H1 (cell line): ENCODE measurements around the gene NDUFB2. TPM values are rescaled to one million over a fixed set of nuclear protein-coding genes. Genes with fewer than 3 reads are reported as not detected.

ENCODE experiments used
- CTCF ChIA-PET: fragments of 300-600 bp; sonication (Branson Sonifier 250); formaldehyde crosslinking; loops from one replicate; lab custom pipeline; 2021; ENCODE audit not compliant: partially characterized antibody; lab: Charles Lee
- POLR2A ChIA-PET: fragments of 300-600 bp; sonication (Branson Sonifier 250); formaldehyde crosslinking; loops from one replicate; lab custom pipeline; 2021; ENCODE audit warnings: inconsistent platforms; ENCODE audit not compliant: partially characterized antibody; lab: Charles Lee
- DNase-seq, 2 experiments: peaks; one replicate each; pipeline versions ENCODE4 v3.0.0 to v3.0.0-alpha.2; 2010 to 2022; ENCODE audit warnings: low spot score in 2 of 2, low read depth in 1 of 2, mixed read lengths in 1 of 2
- FAIRE-seq: peaks from 2 replicates; lab custom pipeline; 2011; peaks lifted over from hg19 to GRCh38; lab: Jason Lieb, UNC
- H2AFZ ChIP-seq: 2 replicates; pipeline ENCODE4 v1.8.1; 2012; ENCODE audit warnings: low read length, inconsistent platforms
- H2AK5ac ChIP-seq: 2 replicates; pipeline ENCODE4 v1.6.1; 2013; ENCODE audit warnings: low read depth, low read length
- H2BK120ac ChIP-seq: replicated peaks from 2 replicates; pipeline ENCODE3; 2013; ENCODE audit warnings: low read depth, low read length, inconsistent platforms
- H2BK12ac ChIP-seq: 2 replicates; pipeline ENCODE4 v1.6.1; 2013; ENCODE audit warnings: low read depth, low read length
- H2BK15ac ChIP-seq: 2 replicates; pipeline ENCODE4 v1.6.1; 2013; ENCODE audit warnings: low read length
- H2BK20ac ChIP-seq: 2 replicates; pipeline ENCODE4 v1.6.1; 2013; ENCODE audit warnings: low read length
- H2BK5ac ChIP-seq: 2 replicates; pipeline ENCODE4 v1.6.1; 2013; ENCODE audit warnings: low read depth, low read length
- H3K14ac ChIP-seq: 2 replicates; pipeline ENCODE4 v1.6.1; 2013; ENCODE audit warnings: inconsistent platforms; ENCODE audit not compliant: insufficient read length
- H3K18ac ChIP-seq: 2 replicates; pipeline ENCODE4 v1.6.1; 2013; ENCODE audit warnings: low read length; ENCODE audit errors: extremely low read depth
- H3K23ac ChIP-seq: 2 replicates; pipeline ENCODE4 v1.6.1; 2013; ENCODE audit warnings: inconsistent platforms; ENCODE audit not compliant: insufficient read length
- H3K23me2 ChIP-seq: 2 replicates; pipeline ENCODE4 v1.6.1; 2013; ENCODE audit warnings: low read depth, low read length
- H3K27ac ChIP-seq: 2 replicates; pipeline ENCODE4 v1.6.1; 2011; ENCODE audit warnings: low read depth, low read length, inconsistent platforms
- H3K27me3 ChIP-seq, 4 experiments: replicated peaks in 1 of 4; 1 replicate in 1 of 4; 2 replicates in 3 of 4; pipeline versions ENCODE4 v1.6.1 to v1.8.1; 2011 to 2013; ENCODE audit warnings: low read length in 3 of 4, mild to moderate bottlenecking in 3 of 4, inconsistent platforms in 2 of 4, mixed read lengths in 2 of 4, moderate library complexity in 1 of 4; ENCODE audit not compliant: control insufficient read depth in 3 of 4, insufficient read depth in 3 of 4; ENCODE audit errors: extremely low read depth in 1 of 4
- H3K36me3 ChIP-seq, 4 experiments: 2 replicates each; pipeline versions ENCODE4 v1.6.1 to v1.8.1; 2011 to 2013; ENCODE audit warnings: mild to moderate bottlenecking in 4 of 4, low read length in 3 of 4, moderate library complexity in 2 of 4, control low read depth in 1 of 4, inconsistent platforms in 1 of 4; ENCODE audit not compliant: insufficient read depth in 4 of 4, control insufficient read depth in 2 of 4
- H3K4ac ChIP-seq: replicated peaks from 2 replicates; pipeline ENCODE3; 2013; ENCODE audit warnings: low read length, low read depth, mixed read lengths, inconsistent platforms; ENCODE audit not compliant: insufficient read length
- H3K4me1 ChIP-seq, 4 experiments: replicated peaks in 1 of 4; 1 replicate in 1 of 4; 2 replicates in 3 of 4; pipeline versions ENCODE4 v1.6.1 to v1.8.1; 2011 to 2013; ENCODE audit warnings: low read length in 3 of 4, inconsistent platforms in 2 of 4, mixed read lengths in 1 of 4; ENCODE audit not compliant: insufficient read depth in 4 of 4, control insufficient read depth in 3 of 4
- H3K4me2 ChIP-seq, 2 experiments: 2 replicates each; pipeline versions ENCODE4 v1.6.1 to v1.8.1; 2011 to 2013; ENCODE audit warnings: low read depth in 2 of 2, low read length in 2 of 2, control low read depth in 1 of 2, inconsistent platforms in 1 of 2, mild to moderate bottlenecking in 1 of 2; ENCODE audit not compliant: insufficient read depth in 1 of 2
- H3K4me3 ChIP-seq, 4 experiments: fragments of 200-600, 300-600 bp in 1 of 4; sonication (generic), shearing (Covaris generic), sonication (Bioruptor Twin) in 1 of 4; 2 replicates each; pipeline versions ENCODE4 v1.5.1 to v1.8.1; 2011 to 2016; ENCODE audit warnings: low read length in 4 of 4, low read depth in 3 of 4, control low read depth in 2 of 4, inconsistent platforms in 2 of 4, mild to moderate bottlenecking in 2 of 4, mixed read lengths in 1 of 4, moderate library complexity in 1 of 4; ENCODE audit not compliant: insufficient read depth in 2 of 4; ENCODE audit errors: extremely low read depth in 1 of 4
- H3K56ac ChIP-seq: replicated peaks from 2 replicates; pipeline ENCODE3; 2013; ENCODE audit warnings: low read depth, mild to moderate bottlenecking, mixed read lengths, low read length, inconsistent platforms; ENCODE audit not compliant: insufficient read length
- H3K79me1 ChIP-seq: 2 replicates; pipeline ENCODE4 v1.6.1; 2013; ENCODE audit warnings: low read depth, low read length, control low read depth
- H3K79me2 ChIP-seq, 2 experiments: 2 replicates each; pipeline versions ENCODE4 v1.6.1 to v1.8.1; 2012 to 2013; ENCODE audit warnings: low read length in 2 of 2, mild to moderate bottlenecking in 2 of 2, inconsistent platforms in 1 of 2; ENCODE audit not compliant: insufficient read depth in 2 of 2, control insufficient read depth in 1 of 2
- H3K9ac ChIP-seq, 4 experiments: replicated peaks in 1 of 4; 1 replicate in 1 of 4; 2 replicates in 3 of 4; pipeline versions ENCODE4 v1.6.1 to v1.8.1; 2011 to 2013; ENCODE audit warnings: low read depth in 3 of 4, low read length in 3 of 4, control low read depth in 2 of 4, mild to moderate bottlenecking in 2 of 4, moderate library complexity in 2 of 4, inconsistent platforms in 1 of 4; ENCODE audit errors: extremely low read depth in 1 of 4
- H3K9me3 ChIP-seq, 2 experiments: 2 replicates each; pipeline versions ENCODE4 v1.6.1 to v1.8.1; 2012 to 2013; ENCODE audit warnings: mild to moderate bottlenecking in 2 of 2, moderate library complexity in 2 of 2, control low read depth in 1 of 2, inconsistent platforms in 1 of 2, low read depth in 1 of 2, low read length in 1 of 2, mixed read lengths in 1 of 2; ENCODE audit not compliant: insufficient read depth in 2 of 2
- H4K20me1 ChIP-seq, 2 experiments: replicated peaks in 1 of 2; 2 replicates each; pipeline versions ENCODE3 to v1.8.1; 2011 to 2013; ENCODE audit warnings: inconsistent platforms in 2 of 2, low read length in 2 of 2, mild to moderate bottlenecking in 1 of 2; ENCODE audit not compliant: insufficient read depth in 2 of 2, control insufficient read depth in 1 of 2
- H4K5ac ChIP-seq: 2 replicates; pipeline ENCODE4 v1.6.1; 2013; ENCODE audit warnings: low read length, low read depth, mixed read lengths, inconsistent platforms; ENCODE audit not compliant: insufficient read length
- H4K8ac ChIP-seq: 2 replicates; pipeline ENCODE4 v1.8.0; 2013; ENCODE audit warnings: mild to moderate bottlenecking, moderate library complexity, low read length, inconsistent platforms; ENCODE audit not compliant: insufficient read depth; ENCODE audit errors: extremely low read depth
- H4K91ac ChIP-seq: replicated peaks from 2 replicates; pipeline ENCODE3; 2013; ENCODE audit warnings: low read length, mixed read lengths, inconsistent platforms; ENCODE audit not compliant: insufficient read length
- CBX5 ChIP-seq: fragments of 300-800, 300-1000 bp; sonication (generic); IDR thresholded peaks from 2 replicates; pipeline ENCODE4 v1.7.1; 2016; ENCODE audit warnings: antibody characterized with exemption, low read length, low read depth
- CREB1 ChIP-seq: IDR thresholded peaks from 2 replicates; pipeline ENCODE4 v1.6.1; 2012; ENCODE audit warnings: inconsistent platforms
- SUZ12 ChIP-seq: fragments of 200-600 bp; sonication (generic); IDR thresholded peaks from 2 replicates; pipeline ENCODE4 v1.6.1; 2012; ENCODE audit warnings: mild to moderate bottlenecking, inconsistent platforms, low read length, moderate library complexity, mixed read lengths
- WGBS, 2 experiments: shearing (Covaris generic) in 1 of 2; methylation state at CpG; one replicate each; pipeline versions ENCODE4 v1.1.6 to v1.1.7; 2013 to 2015; ENCODE audit warnings: low lambda C conversion rate in 2 of 2, mixed read lengths in 2 of 2, inconsistent platforms in 1 of 2, low coverage in 1 of 2, missing lambda C conversion rate in 1 of 2; ENCODE audit not compliant: insufficient replicate concordance in 2 of 2, insufficient coverage in 1 of 2, insufficient read length in 1 of 2; ENCODE audit errors: extremely low coverage in 1 of 2, missing lambda C conversion rate in 1 of 2; 5-methylcytosine and 5-hydroxymethylcytosine counted together
- polyA plus RNA-seq, 7 experiments: library from polyadenylated mRNA; depleted of rRNA in 3 of 7; stranded (reverse) in 5 of 7; unstranded in 2 of 7; fragments of >200 nt in 5 of 7; fragments of 200-250 nt in 2 of 7; gene quantifications; 1 replicate in 5 of 7; 2 replicates in 1 of 7; 4 replicates in 1 of 7; pipeline versions ENCODE4 v1.2.1 to v1.2.3, GENCODE V29; 2011 to 2013; ENCODE audit warnings: missing spikeins in 2 of 7, mixed read lengths in 2 of 7
- total RNA-seq: library from RNA; stranded (reverse); fragmentation: NEBNext Ultra II Directional; extraction: Animal tissue kit (Norgen Biotek cat#: 25700); gene quantifications from 2 replicates; pipeline ENCODE4 v1.2.1, GENCODE V29; 2021
- TF ChIP-seq, protein P1 (sequence below): IDR thresholded peaks from 2 replicates; pipeline ENCODE4 v1.6.1; 2012; ENCODE audit warnings: low read length, inconsistent platforms

NDUFB2 gene
- total and polyA plus RNA-seq, 2 of the 8 experiments (the other 6 are each of a cell fraction or from before 2014, with no cell fraction given), result 168 to 881 TPM

DNA sequence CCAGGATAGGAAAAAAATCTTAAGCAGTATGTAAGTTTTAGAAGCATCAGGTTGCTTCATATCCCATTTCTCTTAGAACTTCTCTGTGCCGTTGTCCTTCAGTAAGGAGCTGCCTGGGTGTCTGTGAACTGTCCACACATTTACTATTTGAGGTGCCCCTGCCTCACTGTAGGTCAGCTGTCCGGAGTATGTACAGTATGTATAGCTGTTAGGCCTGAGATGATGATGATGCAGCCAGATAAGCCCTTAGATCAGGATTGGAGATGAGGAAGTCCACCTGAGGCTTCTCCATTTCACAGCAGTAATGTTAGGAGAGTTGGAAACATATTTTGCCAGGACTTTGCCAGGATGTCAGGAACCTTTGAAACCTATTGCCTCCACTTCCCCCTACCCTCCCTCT lies 7.7 kb downstream of the NDUFB2 start:
- POLR2A ChIA-PET, result no interaction called here
- H4K91ac ChIP-seq, result no peak overlapping the region
- CTCF ChIA-PET, result no interaction called here
- peaks cover 0 to 17% (median 8%) of the 10 kb centered on the region in 4 experiments; a peak in 3 of 8 replicates for H3K36me3 ChIP-seq
- DNase-seq (peak in 1 of 2 experiments; percentile 8), FAIRE-seq (no peak)
- no peak overlapping the region for H2BK20ac ChIP-seq
- no peak overlapping the region for H3K4ac ChIP-seq
- H2BK12ac ChIP-seq, result no peak overlapping the region
- no peak overlapping the region for H3K4me2 ChIP-seq
- no peak overlapping the region for H2BK15ac ChIP-seq
- no peaks in the 10 kb centered on the region for H3K79me1 ChIP-seq
- H3K18ac ChIP-seq, result no peak overlapping the region
- H3K14ac ChIP-seq, result no peak overlapping the region
- H3K9me3 ChIP-seq, result no peaks in the 10 kb centered on the region
- no peak overlapping the region for H2BK120ac ChIP-seq
- H4K5ac ChIP-seq, result no peak overlapping the region
- WGBS, 2 experiments, result 93% methylated on average over 2 of the region's 2 CpGs; no CpG with 5 or more reads in 1 of the 2 experiments
- no peak for TF ChIP-seq CREB1
- no peak for TF ChIP-seq CBX5
- TF ChIP-seq, protein P1, sequence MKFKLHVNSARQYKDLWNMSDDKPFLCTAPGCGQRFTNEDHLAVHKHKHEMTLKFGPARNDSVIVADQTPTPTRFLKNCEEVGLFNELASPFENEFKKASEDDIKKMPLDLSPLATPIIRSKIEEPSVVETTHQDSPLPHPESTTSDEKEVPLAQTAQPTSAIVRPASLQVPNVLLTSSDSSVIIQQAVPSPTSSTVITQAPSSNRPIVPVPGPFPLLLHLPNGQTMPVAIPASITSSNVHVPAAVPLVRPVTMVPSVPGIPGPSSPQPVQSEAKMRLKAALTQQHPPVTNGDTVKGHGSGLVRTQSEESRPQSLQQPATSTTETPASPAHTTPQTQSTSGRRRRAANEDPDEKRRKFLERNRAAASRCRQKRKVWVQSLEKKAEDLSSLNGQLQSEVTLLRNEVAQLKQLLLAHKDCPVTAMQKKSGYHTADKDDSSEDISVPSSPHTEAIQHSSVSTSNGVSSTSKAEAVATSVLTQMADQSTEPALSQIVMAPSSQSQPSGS, result no peak
- TF ChIP-seq SUZ12, result no peak
- H3K4me1 ChIP-seq, result no peaks in the 10 kb centered on the region
- no peak overlapping the region for H3K27ac ChIP-seq
- H3K56ac ChIP-seq, result no peak overlapping the region
- H4K20me1 ChIP-seq, result peaks cover 0 to 1% of the 10 kb centered on the region in 2 experiments
- no peak overlapping the region for H3K9ac ChIP-seq
- H3K23me2 ChIP-seq, result no peaks in the 10 kb centered on the region
- H2BK5ac ChIP-seq, result no peak overlapping the region
- no peak overlapping the region for H2AFZ ChIP-seq
- H2AK5ac ChIP-seq, result no peak overlapping the region
- H3K4me3 ChIP-seq, result no peak overlapping the region
- peaks cover 0 to 25% of the 10 kb centered on the region in 2 experiments; a peak in 2 of 4 replicates for H3K79me2 ChIP-seq
- H3K23ac ChIP-seq, result no peak overlapping the region
- no peaks in the 10 kb centered on the region for H3K27me3 ChIP-seq
- no peak overlapping the region for H4K8ac ChIP-seq
